H4 (cell line): ENCODE measurements around the gene CYP4A22. TPM values are rescaled to one million over a fixed set of nuclear protein-coding genes. Genes with fewer than 3 reads are reported as not detected.
A peak's percentile ranks its signal among the peaks of the same experiment; 100 is the strongest.
"Not testable (repeated sequence)": the region's sequence is repeated elsewhere in the genome, so short reads cannot be mapped to it uniquely, and the experiment has no call there.

Experiments
- DNase-seq: peaks from one replicate; pipeline ENCODE4 v3.0.0-alpha.2; 2015; ENCODE audit warnings: low spot score
- total RNA-seq: library from RNA; depleted of rRNA; stranded (reverse); fragments of >200 nt; shearing (Covaris generic); gene quantifications from 2 replicates; pipeline ENCODE4 v1.2.3, GENCODE V29; 2014

Gene CYP4A22
- total RNA-seq, 1 experiment from 2014 or later: not detected

GRCh38 chr1:47184822-47185677 is 47.8 kb downstream of the CYP4A22 start:
- DNase-seq: no peak

DNA sequence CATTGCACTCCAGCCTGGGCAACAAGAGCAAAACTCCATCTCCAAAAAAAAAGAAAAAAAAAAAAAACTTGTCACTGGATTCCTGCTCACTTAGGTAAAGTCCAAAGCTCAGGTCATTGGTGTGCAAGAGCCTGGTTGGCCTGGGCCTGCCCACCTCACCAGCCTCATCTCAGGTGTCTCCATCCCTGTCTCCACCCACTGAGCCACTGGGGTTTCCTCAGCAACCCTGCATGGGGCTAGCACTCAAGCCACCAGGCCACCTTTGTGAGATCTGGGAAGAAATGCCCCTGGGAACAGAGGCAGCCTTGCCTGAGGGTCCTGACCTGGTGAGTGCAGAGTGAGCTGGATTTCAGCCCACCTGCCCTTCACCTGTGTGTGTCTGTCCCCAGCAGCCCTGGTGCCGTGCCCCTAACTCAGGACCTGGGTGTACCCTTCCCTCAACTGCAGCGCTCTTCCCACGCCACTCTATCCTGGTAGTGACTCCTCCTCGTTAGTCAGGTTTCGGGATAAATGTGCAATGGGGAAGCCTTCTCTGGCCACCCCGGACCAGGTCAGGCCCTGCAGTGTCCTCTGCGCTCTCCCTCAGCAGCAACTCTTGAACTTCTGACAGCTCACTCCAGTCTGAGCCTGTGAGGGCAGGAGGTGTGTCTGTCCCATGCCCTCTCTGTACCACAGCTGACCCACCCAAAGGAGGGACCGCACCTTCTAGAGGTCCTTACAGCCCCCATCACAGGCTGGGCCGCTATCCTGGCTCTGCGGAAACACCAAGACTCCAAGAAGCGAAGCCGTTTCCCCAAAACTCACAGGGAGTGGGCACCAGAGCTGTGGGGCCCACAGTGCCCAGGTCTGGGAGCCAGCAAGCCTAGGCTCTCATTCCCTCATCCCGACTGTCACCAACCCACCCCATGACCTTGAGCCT is 49.3 kb downstream of the CYP4A22 start:
- DNase-seq: no peak

DNA sequence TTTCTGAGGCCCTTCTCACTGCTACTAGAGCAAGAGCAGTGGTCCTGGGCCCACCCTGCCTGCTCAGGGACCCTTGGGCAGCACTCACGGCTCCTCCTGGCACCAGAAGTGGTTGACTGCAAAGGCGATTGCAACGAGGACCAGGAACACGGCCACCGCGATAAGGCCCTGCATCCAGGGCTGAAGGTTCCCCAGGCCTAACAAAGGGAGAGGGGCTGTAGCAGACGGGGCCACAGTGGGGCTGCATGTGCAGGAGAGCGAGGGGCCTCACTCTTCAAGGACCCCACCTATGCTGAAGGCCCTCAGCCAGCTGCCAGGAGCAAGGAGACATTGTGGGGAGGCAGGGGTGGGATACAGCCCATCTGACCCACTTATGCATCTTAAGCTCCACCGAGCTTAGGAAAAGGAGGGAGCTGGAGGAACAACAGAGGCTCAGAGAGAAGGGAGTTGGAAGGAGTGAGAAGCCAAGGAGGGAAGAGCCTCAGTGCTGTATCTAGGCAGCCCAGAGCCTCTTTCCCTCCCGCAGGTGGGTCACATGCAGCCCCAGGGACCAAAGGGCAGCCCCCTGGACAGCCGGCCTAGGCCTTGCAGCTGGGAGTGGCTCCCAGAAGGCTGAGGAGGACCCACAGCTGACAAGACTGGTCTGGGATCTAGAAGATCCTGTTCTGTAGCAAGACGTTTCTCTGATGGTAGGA is 50.1 kb downstream of the CYP4A22 start:
- no peak for DNase-seq

- no peak for DNase-seq
These were observed 50.6 kb downstream of the CYP4A22 start for GRCh38 chr1:47187926-47188250.

DNA sequence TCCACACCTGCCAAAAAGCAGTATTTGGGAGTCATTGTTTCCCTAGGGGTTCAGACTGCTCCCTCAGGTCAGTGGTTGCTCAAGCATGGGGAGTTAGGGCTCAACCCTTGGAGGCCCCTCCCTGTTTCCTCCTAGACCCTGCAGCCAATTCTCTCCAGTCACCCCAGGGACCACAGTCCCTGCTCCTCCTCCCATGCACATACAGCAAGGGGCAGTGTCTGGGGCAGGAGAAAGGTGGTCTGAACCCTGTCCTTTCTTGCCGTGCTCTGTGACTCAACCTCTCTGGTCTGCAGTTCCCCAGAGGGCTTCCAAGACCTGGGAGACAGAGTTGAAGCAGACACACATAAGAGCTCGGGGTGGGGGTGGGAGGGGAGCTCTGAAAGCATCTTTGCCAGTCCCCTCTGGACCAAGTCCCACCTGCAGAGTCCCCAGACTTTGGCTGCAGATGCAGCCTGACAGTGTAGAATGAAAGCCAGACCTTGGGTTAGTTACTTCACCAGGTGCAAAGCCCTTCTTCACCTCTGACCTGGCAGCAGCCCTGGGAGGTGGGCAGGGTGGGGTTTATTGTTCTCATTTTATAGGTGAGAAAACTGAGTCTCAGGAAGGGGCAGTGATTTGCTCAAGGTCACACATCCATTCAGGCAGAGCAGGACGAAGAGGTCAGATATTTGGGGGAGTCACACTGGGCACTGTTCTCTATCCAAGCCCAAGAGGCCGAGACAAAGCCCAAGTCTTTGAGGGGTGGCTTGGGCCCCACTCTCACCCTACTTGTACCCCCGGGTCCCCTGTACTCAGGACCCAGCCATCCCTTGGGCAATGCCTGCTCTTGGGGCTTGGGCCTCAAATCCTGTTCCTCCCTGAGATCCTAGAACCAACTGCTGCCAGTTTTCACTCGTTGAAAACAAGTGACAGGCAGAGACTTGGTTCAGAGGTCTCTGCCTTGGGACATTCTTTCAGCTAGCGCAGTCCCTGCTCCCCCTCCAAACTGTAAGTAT is 51.8 kb downstream of the CYP4A22 start:
- DNase-seq: no peak

GRCh38 chr1:47189844-47190508 is 52.7 kb downstream of the CYP4A22 start, which contains the start of gene PDZK1IP1:
PDZK1IP1 (minus strand) TSS chr1:47190036; CDS start chr1:47189932, 104 bp downstream.
- no peak for DNase-seq

- DNase-seq: no peak
These were observed 53.2 kb downstream of the CYP4A22 start for GRCh38 chr1:47190509-47190855.

DNA sequence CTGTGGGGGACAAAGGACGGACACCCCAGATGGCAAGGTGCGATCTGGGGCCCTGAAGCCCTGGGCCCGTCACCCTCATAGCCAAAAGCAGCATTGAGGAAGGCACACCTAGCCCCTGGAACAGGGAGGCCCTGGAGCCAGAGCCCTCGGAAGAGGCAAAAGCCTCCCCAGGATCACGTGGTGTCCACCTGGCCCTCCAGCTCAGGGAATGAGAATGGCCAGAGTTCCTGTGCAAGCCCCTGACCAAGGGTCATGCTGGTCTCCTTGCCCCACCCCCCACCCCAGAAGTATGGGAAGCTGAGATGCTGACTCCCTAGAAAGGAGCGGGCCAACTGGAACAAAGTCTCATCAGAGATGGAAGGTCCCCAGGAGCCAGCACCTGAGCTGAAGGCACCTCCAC is 53.6 kb downstream of the CYP4A22 start:
- no peak for DNase-seq

DNA sequence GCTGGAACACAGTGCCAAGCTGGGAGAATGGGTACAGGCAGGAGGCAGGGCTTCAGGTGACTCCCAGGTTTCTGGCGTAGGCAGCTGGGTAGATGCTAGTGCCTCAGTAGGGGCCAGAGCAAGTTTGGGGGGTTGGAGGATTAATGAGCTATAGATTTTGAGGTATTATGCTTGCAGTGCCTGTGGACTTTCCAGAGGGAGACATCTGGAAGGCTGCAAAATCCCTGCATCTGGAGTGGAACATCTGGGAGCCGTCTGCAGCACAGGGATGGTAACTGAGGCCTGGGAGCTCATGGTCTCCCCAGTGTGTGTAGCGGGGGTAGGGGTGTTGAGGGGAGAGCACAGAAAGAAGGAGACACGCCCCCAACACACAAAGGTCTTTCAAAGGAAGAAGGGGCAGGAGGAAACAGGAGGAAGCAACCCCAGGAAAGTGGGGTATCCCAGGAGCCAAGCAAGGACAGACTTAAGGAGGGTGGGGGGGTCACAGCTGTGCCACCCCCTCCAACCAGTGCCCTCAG is 54.8 kb downstream of the CYP4A22 start:
- DNase-seq: no peak

DNA sequence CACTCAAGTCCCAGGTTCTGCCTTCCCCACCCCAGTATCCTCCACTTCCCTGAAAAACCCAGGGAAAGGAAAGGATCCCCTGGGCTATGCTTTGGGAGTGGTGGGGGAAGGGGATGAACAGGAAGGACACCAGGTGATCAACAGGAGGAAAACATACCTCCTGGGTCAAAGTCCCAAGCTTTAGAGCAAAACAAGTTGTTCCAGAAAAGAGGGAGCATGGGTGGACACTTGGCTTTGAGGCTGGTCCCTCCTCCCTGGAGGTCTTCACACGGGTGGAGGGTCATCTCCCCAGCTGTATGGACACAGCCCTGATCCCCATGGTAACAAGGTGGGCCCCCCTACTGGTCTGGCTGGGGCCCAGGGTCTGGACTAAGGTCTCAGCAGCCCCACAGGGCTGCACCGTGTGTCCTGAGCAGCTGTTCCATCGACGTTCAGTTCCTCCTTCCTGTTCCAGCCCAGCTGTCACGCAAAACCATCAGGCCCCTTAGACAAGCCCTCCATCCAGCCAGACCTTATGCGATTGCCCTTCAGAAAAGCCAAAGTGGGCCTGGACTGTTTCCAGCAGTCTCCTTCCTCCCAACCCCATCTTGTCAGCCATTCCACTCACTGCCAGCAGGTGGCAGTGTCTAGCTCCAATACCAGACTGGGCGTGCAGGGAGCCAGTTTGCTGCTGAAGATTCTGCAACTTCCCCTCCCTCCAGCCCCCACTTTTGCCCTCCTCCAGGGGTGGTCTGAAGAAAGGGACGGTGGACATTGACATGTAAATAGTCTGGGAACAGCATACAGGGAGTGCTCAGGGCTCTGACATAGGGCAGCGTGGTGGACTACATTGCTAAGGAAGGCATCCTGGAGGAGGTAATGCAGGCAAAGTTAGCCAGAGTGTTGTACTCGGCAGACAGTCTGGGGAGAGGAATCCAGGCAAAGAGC is 55.5 kb downstream of the CYP4A22 start:
- peak; percentile 68 for DNase-seq

DNA sequence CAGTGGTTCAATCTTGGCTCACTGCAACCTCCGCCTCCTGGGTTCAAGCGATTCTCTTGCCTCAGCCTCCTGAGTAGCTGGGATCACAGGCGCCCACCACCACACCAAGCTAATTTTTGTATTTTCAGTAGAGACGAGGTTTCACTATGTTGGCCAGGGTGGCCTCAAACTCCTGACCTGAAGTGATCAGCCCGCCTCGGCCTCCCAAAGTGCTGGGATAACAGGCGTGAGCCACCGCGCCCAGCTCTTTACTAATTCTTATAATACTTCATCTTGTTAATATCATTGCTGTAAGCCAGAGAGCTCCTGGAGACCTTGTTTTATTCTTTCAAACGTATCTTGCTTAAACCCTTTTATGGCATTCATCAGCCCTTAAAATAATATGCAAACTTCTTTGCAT is 56.3 kb downstream of the CYP4A22 start:
- not testable (repeated sequence) for DNase-seq

DNA sequence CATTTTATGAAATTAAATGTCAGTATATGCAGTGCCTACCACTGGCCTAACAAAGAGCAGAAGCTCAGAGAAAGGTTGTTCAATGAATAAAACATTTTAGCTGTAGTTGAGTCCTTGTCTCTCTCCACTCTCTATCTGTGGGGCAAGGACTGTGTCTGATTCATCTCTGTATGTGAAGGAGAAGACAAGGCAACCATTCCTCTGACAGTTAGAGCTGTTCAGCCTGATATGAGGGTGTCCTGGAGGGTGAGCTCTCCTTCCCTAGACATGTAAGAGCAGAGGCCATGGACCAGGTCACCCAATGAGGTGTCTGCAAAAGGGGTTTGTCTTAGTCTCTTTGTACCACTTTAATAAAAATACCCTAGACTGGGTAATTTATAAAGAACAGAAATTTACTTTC is 57.1 kb downstream of the CYP4A22 start:
- no peak for DNase-seq

DNA sequence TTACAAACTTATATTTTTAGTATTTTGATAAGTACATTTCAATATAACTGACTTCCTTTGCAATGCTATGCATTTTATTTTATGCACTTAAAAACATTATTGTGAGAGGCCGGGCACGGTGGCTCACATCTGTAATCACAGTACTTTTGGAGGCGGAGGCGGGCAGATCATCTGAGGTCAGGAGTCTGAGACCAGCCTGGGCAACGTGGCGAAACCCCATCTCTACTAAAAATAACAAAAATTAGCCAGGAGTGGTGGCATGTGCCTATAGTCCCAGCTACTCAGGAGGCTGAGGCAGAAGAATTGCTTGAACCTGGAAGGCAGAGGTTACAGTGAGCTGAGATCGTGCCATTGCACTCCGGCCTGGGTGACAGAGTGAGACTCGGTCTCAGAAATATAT is 58.7 kb downstream of the CYP4A22 start:
- DNase-seq: not testable (repeated sequence)

GRCh38 chr1:47196622-47197021 is 59.4 kb downstream of the CYP4A22 start:
- no peak for DNase-seq

DNA sequence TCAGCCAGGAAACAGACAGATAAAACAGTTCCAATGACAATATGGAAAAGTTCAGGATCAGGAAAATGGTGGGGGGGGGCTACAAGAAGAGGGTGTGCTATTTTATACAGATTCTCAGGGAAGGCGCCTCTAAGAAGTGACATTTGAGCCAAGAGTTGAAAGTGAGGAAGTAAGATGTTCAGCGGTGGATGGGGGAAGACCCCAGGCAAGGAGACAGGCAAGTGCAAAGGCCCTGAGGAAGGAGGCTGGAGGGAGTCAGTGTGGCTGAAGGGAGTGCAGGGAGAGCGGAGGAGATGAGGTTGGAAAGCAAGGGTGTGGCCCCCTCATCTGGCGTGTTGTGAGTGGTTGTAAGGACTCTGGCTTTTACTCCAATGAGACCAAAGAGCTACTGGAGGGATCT is 61.0 kb downstream of the CYP4A22 start:
- no peak for DNase-seq
